Measurements from ENCODE around the gene DHRS2. TPM values are rescaled to one million over a fixed set of nuclear protein-coding genes. Genes with fewer than 3 reads are reported as not detected.

Gene DHRS2
- total and polyA plus RNA-seq, 2 of the 13 experiments (the other 11 are each of a cell fraction or from before 2014, with no cell fraction given) = 1,621 to 3,021 TPM

GRCh38 chr14:23645812-23646647 is 9.9 kb downstream of the DHRS2 start (continued):
- TF ChIP-seq HNRNPH1 (optimal IDR thresholded peaks at IDR 0.05; ENCODE audit: low read depth, low read length) (no peak), ZKSCAN8 (CRISPR knock-in tag; IDR thresholded peaks at IDR 0.05; ENCODE audit: borderline replicate concordance) (no peak), ZNF430 (CRISPR knock-in tag; IDR thresholded peaks at IDR 0.05) (no peak; the same call in 1 of the 2 replicates), ZNF292 (CRISPR knock-in tag; IDR thresholded peaks at IDR 0.05; ENCODE audit: borderline replicate concordance, low read depth) (no peak), SP140L (CRISPR knock-in tag; IDR thresholded peaks at IDR 0.05; ENCODE audit: borderline replicate concordance) (no peak), HCFC1 (IDR thresholded peaks at IDR 0.05; ENCODE audit: low read depth, low read length) (no peak), RNF2 (conservative IDR thresholded peaks at IDR 0.05; ENCODE audit: low read depth) (no peak), ZNF33B (CRISPR knock-in tag; IDR thresholded peaks at IDR 0.05) (no peak), HDAC6 (IDR thresholded peaks at IDR 0.05; ENCODE audit: low read depth, low read length) (peak; percentile 47; the same call in 1 of the 2 replicates), ERF (CRISPR knock-in tag; IDR thresholded peaks at IDR 0.05) (no peak), SPEN (CRISPR knock-in tag; IDR thresholded peaks at IDR 0.05; ENCODE audit: low read depth) (no peak), SP4 (CRISPR knock-in tag; IDR thresholded peaks at IDR 0.05) (no peak; the same call in 1 of the 2 replicates), ZNF841 (CRISPR knock-in tag; IDR thresholded peaks at IDR 0.05; ENCODE audit: borderline replicate concordance) (no peak; the same call in 1 of the 2 replicates), BHLHE40 (IDR thresholded peaks at IDR 0.05; ENCODE audit: low read length) (no peak), NR2F1 (CRISPR knock-in tag; IDR thresholded peaks at IDR 0.05) (no peak), ZNF614 (CRISPR knock-in tag; IDR thresholded peaks at IDR 0.05; ENCODE audit: borderline replicate concordance) (no peak), ZNF30 (CRISPR knock-in tag; IDR thresholded peaks at IDR 0.05) (0 out of 2 replicates have a peak, but pooled peaks have one; percentile 67), ZNF772 (CRISPR knock-in tag; IDR thresholded peaks at IDR 0.05) (no peak), WIZ (CRISPR knock-in tag; IDR thresholded peaks at IDR 0.05) (no peak), ZNF691 (CRISPR knock-in tag; IDR thresholded peaks at IDR 0.05; ENCODE audit: borderline replicate concordance, low read depth) (no peak), ZSCAN22 (CRISPR knock-in tag; IDR thresholded peaks at IDR 0.05) (no peak)
- TF ChIP-seq, protein P1, sequence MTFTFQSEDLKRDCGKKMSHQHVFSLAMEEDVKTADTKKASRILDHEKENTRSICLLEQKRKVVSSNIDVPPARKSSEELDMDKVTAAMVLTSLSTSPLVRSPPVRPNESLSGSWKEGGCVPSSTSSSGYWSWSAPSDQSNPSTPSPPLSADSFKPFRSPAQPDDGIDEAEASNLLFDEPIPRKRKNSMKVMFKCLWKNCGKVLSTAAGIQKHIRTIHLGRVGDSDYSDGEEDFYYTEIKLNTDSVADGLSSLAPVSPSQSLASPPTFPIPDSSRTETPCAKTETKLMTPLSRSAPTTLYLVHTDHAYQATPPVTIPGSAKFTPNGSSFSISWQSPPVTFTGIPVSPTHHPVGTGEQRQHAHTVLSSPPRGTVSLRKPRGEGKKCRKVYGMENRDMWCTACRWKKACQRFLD (CRISPR knock-in tag; IDR thresholded peaks at IDR 0.05; ENCODE audit: borderline replicate concordance) = 0 out of 2 replicates have a peak, but pooled peaks have one; percentile 69
- TF ChIP-seq, protein P2, sequence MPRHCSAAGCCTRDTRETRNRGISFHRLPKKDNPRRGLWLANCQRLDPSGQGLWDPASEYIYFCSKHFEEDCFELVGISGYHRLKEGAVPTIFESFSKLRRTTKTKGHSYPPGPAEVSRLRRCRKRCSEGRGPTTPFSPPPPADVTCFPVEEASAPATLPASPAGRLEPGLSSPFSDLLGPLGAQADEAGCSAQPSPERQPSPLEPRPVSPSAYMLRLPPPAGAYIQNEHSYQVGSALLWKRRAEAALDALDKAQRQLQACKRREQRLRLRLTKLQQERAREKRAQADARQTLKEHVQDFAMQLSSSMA (CRISPR knock-in tag; IDR thresholded peaks at IDR 0.05) = 0 out of 2 replicates have a peak, but pooled peaks have one; percentile 31
- TF ChIP-seq, protein P3, sequence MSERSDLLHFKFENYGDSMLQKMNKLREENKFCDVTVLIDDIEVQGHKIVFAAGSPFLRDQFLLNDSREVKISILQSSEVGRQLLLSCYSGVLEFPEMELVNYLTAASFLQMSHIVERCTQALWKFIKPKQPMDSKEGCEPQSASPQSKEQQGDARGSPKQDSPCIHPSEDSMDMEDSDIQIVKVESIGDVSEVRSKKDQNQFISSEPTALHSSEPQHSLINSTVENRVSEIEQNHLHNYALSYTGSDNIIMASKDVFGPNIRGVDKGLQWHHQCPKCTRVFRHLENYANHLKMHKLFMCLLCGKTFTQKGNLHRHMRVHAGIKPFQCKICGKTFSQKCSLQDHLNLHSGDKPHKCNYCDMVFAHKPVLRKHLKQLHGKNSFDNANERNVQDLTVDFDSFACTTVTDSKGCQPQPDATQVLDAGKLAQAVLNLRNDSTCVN (CRISPR knock-in tag; IDR thresholded peaks at IDR 0.05; ENCODE audit: borderline replicate concordance) = no peak
- TF ChIP-seq, protein P4, sequence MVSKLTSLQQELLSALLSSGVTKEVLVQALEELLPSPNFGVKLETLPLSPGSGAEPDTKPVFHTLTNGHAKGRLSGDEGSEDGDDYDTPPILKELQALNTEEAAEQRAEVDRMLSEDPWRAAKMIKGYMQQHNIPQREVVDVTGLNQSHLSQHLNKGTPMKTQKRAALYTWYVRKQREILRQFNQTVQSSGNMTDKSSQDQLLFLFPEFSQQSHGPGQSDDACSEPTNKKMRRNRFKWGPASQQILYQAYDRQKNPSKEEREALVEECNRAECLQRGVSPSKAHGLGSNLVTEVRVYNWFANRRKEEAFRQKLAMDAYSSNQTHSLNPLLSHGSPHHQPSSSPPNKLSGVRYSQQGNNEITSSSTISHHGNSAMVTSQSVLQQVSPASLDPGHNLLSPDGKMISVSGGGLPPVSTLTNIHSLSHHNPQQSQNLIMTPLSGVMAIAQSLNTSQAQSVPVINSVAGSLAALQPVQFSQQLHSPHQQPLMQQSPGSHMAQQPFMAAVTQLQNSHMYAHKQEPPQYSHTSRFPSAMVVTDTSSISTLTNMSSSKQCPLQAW (CRISPR knock-in tag; IDR thresholded peaks at IDR 0.05) = no peak

Data from HepG2 (cell line).